Measurements from ENCODE around the gene FCRL2. TPM values are rescaled to one million over a fixed set of nuclear protein-coding genes. Genes with fewer than 3 reads are reported as not detected.
A peak's percentile ranks its signal among the peaks of the same experiment; 100 is the strongest.

FCRL2 gene
- total and polyA plus RNA-seq, 2 experiments from 2014 or later, result not detected

DNA sequence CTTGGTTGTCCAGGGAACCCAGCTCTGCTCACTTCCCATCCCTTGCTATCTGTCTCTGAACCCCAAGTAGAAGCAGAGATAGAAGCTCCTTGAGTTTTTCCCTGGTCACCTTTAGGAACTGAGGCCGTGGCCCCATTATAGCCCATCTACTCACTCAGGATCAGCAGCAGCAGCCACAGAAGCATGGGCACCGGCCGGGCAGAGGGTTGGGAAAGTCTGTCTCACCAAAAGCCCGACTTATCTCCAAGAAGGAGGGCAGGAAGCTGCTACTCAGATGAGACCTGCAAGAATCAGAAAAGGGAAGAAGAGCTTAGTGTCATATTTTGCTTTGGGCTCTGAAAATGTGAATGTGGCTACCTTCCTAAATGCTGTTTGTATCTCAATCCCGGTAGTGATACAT, 76.6 kb downstream of the FCRL2 start (continued):
- TF ChIP-seq, protein P1, sequence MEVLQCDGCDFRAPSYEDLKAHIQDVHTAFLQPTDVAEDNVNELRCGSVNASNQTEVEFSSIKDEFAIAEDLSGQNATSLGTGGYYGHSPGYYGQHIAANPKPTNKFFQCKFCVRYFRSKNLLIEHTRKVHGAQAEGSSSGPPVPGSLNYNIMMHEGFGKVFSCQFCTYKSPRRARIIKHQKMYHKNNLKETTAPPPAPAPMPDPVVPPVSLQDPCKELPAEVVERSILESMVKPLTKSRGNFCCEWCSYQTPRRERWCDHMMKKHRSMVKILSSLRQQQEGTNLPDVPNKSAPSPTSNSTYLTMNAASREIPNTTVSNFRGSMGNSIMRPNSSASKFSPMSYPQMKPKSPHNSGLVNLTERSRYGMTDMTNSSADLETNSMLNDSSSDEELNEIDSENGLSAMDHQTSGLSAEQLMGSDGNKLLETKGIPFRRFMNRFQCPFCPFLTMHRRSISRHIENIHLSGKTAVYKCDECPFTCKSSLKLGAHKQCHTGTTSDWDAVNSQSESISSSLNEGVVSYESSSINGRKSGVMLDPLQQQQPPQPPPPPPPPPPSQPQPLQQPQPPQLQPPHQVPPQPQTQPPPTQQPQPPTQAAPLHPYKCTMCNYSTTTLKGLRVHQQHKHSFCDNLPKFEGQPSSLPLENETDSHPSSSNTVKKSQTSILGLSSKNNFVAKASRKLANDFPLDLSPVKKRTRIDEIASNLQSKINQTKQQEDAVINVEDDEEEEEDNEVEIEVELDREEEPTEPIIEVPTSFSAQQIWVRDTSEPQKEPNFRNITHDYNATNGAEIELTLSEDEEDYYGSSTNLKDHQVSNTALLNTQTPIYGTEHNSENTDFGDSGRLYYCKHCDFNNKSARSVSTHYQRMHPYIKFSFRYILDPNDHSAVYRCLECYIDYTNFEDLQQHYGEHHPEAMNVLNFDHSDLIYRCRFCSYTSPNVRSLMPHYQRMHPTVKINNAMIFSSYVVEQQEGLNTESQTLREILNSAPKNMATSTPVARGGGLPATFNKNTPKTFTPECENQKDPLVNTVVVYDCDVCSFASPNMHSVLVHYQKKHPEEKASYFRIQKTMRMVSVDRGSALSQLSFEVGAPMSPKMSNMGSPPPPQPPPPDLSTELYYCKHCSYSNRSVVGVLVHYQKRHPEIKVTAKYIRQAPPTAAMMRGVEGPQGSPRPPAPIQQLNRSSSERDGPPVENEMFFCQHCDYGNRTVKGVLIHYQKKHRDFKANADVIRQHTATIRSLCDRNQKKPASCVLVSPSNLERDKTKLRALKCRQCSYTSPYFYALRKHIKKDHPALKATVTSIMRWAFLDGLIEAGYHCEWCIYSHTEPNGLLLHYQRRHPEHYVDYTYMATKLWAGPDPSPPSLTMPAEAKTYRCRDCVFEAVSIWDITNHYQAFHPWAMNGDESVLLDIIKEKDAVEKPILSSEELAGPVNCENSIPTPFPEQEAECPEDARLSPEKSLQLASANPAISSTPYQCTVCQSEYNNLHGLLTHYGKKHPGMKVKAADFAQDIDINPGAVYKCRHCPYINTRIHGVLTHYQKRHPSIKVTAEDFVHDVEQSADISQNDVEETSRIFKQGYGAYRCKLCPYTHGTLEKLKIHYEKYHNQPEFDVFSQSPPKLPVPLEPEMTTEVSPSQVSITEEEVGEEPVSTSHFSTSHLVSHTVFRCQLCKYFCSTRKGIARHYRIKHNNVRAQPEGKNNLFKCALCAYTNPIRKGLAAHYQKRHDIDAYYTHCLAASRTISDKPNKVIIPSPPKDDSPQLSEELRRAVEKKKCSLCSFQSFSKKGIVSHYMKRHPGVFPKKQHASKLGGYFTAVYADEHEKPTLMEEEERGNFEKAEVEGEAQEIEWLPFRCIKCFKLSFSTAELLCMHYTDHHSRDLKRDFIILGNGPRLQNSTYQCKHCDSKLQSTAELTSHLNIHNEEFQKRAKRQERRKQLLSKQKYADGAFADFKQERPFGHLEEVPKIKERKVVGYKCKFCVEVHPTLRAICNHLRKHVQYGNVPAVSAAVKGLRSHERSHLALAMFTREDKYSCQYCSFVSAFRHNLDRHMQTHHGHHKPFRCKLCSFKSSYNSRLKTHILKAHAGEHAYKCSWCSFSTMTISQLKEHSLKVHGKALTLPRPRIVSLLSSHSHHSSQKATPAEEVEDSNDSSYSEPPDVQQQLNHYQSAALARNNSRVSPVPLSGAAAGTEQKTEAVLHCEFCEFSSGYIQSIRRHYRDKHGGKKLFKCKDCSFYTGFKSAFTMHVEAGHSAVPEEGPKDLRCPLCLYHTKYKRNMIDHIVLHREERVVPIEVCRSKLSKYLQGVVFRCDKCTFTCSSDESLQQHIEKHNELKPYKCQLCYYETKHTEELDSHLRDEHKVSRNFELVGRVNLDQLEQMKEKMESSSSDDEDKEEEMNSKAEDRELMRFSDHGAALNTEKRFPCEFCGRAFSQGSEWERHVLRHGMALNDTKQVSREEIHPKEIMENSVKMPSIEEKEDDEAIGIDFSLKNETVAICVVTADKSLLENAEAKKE (CRISPR knock-in tag; IDR thresholded peaks at IDR 0.05), result no peak
- TF ChIP-seq STAT1 (IDR thresholded peaks at IDR 0.05; ENCODE audit: unreplicated experiment) (no peak), EZH2phosphoT487 (IDR thresholded peaks at IDR 0.05; ENCODE audit: unreplicated experiment) (no peak), ZNF331 (CRISPR knock-in tag; IDR thresholded peaks at IDR 0.05; ENCODE audit: low read depth) (no peak), NANOG (IDR thresholded peaks at IDR 0.05; ENCODE audit: borderline replicate concordance) (no peak)
- TF ChIP-seq, protein P2, sequence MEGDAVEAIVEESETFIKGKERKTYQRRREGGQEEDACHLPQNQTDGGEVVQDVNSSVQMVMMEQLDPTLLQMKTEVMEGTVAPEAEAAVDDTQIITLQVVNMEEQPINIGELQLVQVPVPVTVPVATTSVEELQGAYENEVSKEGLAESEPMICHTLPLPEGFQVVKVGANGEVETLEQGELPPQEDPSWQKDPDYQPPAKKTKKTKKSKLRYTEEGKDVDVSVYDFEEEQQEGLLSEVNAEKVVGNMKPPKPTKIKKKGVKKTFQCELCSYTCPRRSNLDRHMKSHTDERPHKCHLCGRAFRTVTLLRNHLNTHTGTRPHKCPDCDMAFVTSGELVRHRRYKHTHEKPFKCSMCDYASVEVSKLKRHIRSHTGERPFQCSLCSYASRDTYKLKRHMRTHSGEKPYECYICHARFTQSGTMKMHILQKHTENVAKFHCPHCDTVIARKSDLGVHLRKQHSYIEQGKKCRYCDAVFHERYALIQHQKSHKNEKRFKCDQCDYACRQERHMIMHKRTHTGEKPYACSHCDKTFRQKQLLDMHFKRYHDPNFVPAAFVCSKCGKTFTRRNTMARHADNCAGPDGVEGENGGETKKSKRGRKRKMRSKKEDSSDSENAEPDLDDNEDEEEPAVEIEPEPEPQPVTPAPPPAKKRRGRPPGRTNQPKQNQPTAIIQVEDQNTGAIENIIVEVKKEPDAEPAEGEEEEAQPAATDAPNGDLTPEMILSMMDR (conservative IDR thresholded peaks at IDR 0.05; ENCODE audit: low read depth in 2 of 2), result no peak

DNA sequence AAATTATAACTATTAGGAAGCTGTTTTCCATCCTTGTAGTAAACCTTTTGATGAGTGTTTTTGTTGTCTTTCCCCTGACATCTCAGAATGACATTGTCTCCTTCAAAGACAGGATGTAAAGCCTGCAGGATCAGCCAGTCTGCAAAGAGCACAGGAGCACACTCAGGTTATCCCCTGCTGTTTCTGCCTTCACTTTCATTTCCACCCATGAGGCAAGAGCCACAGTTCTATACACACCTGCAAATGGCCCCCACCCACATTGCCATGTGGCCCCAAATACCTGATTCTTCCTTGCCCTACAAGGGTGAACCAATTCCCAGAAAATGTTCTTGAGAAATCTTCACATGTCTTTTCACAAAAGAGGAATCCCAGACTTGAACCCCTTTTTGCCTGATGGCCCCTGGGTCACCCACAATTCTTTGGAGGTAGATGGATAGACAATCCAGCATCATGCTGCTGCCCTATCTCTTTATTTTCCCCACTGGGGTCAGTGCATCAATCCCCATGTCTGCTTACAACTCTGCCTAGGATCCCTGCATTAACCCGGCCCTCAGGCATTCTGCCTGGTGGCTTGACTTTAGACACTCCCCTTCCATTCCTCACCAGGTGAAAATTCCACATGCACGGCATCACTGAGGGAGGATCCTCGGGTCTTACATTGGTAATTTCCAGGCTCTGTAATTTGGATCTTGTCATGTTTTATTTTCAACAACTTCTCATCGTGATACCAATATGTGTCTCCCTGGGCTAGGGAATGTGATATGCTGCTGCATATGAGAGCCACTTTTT, 79.0 kb downstream of the FCRL2 start:
- DNase-seq (ENCODE audit: low spot score) (peak; percentile 10), ATAC-seq (no peak; the same call in 2 of the 3 replicates)
- Mint-ChIP-seq H3K9me3 (no peaks in the 10 kb centered on the region; the same call in 2 of the 3 replicates), H3K36me3 (ENCODE audit: low read depth) (no peaks in the 10 kb centered on the region), H3K27me3 (ENCODE audit: insufficient read depth, low read depth, poor library complexity) (peaks cover 1% of the 10 kb centered on the region), H3K4me1 (peaks cover 12% of the 10 kb centered on the region), H3K27ac (no peak overlapping the region), H3K4me3 (no peak overlapping the region)
- Histone ChIP-seq H4K20me1 (replicated peaks; ENCODE audit: insufficient read depth) (no peaks in the 10 kb centered on the region), H3K4me1 (ENCODE audit: insufficient read depth) (no peaks in the 10 kb centered on the region), H3K4me2 (no peak overlapping the region), H3F3A (replicated peaks; ENCODE audit: low read depth) (no peaks in the 10 kb centered on the region), H3K36me3 (ENCODE audit: insufficient read depth) (no peaks in the 10 kb centered on the region), H2AFZ (0 out of 2 replicates have a peak overlapping the region, but pooled peaks have one; percentile 52), H3K9me2 (ENCODE audit: insufficient read depth) (peaks cover 3% of the 10 kb centered on the region; the same call in 1 of the 2 replicates), H3K27ac (ENCODE audit: low read depth) (no peak overlapping the region), H3K27me3 (ENCODE audit: insufficient read depth) (no peaks in the 10 kb centered on the region), H3K79me2 (replicated peaks; ENCODE audit: insufficient read depth) (no peaks in the 10 kb centered on the region), H3K4me3 (no peak overlapping the region)
- no peak for TF ChIP-seq ZNF331 (CRISPR knock-in tag; IDR thresholded peaks at IDR 0.05; ENCODE audit: low read depth)

All from GM23338 (cell line).